K562 (cell line): Measurements from ENCODE around the gene CALR3. TPM values are rescaled to one million over a fixed set of nuclear protein-coding genes. Genes with fewer than 3 reads are reported as not detected.

Experiments
- ATAC-seq: fragments of 200-7000 bp; cut with Tn5 transposase; 3 replicates; pipeline ENCODE4 v1.9.1; 2020; ENCODE audit warnings: moderate library complexity
- BruUV-seq: library from RNA; stranded (reverse); fragments of 400-500 nt; replicated peaks from 2 replicates; lab custom pipeline; 2021; lab: Mats Ljungman, UMichigan
- CTCF ChIA-PET: fragments of 300-600 bp; formaldehyde crosslinking; extraction: SDS; loops from one replicate; lab custom pipeline; 2021; ENCODE audit warnings: low intra/inter-chr PET ratio; lab: Yijun Ruan, JAX
- POLR2A ChIA-PET: fragments of 300-600, 350-650 bp; sonication (Branson Sonifier 250); formaldehyde crosslinking; extraction: SDS; loops from one replicate; lab custom pipeline; 2021; ENCODE audit warnings: antibody characterized with exemption, inconsistent platforms; lab: Yijun Ruan, JAX
- DNase-seq, 4 experiments: peaks; one replicate each; pipeline versions ENCODE4 v3.0.0 to v3.0.0-alpha.2; 2011 to 2018; ENCODE audit warnings: low spot score in 3 of 4, mixed read lengths in 3 of 4; ENCODE audit errors: extremely low read depth in 1 of 4
- FAIRE-seq: peaks from 2 replicates; lab custom pipeline; 2011; peaks lifted over from hg19 to GRCh38; lab: Jason Lieb, UNC
- H2AFZ ChIP-seq: 2 replicates; pipeline ENCODE4 v1.6.0; 2011; ENCODE audit warnings: low read depth, low read length, control low read depth, inconsistent platforms
- H3K27ac ChIP-seq: fragments of 200-600 bp; 3 replicates; pipeline ENCODE4 v1.8.0; 2011; ENCODE audit warnings: low read depth, mild to moderate bottlenecking, control low read depth, inconsistent platforms, low read length, moderate library complexity, mixed read lengths; ENCODE audit errors: extremely low read depth
- H3K27me3 ChIP-seq, 2 experiments: fragments of 300-600 bp in 1 of 2; 2 replicates in 1 of 2; 3 replicates in 1 of 2; pipeline versions ENCODE4 v1.6.0 to v1.8.0; 2011; ENCODE audit warnings: inconsistent platforms in 2 of 2, low read length in 2 of 2, mild to moderate bottlenecking in 1 of 2, mixed read lengths in 1 of 2, moderate library complexity in 1 of 2; ENCODE audit not compliant: control insufficient read depth in 2 of 2, insufficient read depth in 2 of 2
- H3K36me3 ChIP-seq: fragments of 300-600 bp; 3 replicates; pipeline ENCODE4 v1.8.0; 2011; ENCODE audit warnings: mild to moderate bottlenecking, low read length, inconsistent platforms; ENCODE audit not compliant: control insufficient read depth, insufficient read depth
- H3K4me1 ChIP-seq, 2 experiments: fragments of 200-600 bp in 1 of 2; replicated peaks in 1 of 2; 2 replicates in 1 of 2; 3 replicates in 1 of 2; pipeline versions ENCODE4 v1.5.1 to v1.8.0; 2011; ENCODE audit warnings: inconsistent platforms in 2 of 2, low read length in 2 of 2, mild to moderate bottlenecking in 1 of 2, mixed read lengths in 1 of 2, moderate library complexity in 1 of 2; ENCODE audit not compliant: control insufficient read depth in 2 of 2, insufficient read depth in 2 of 2
- H3K4me2 ChIP-seq: 2 replicates; pipeline ENCODE4 v1.6.1; 2011; ENCODE audit warnings: low read length, control low read depth, inconsistent platforms, mixed read lengths; ENCODE audit not compliant: insufficient read depth
- H3K4me3 ChIP-seq: fragments of 200-600 bp; sonication (generic), shearing (Covaris generic); 2 replicates; pipeline ENCODE4 v1.5.1; 2016; ENCODE audit warnings: control low read depth, inconsistent platforms
- H3K79me2 ChIP-seq: fragments of 200-600 bp; 3 replicates; pipeline ENCODE4 v1.8.0; 2011; ENCODE audit warnings: low read length, inconsistent platforms; ENCODE audit not compliant: control insufficient read depth, insufficient read depth
- H3K9ac ChIP-seq, 2 experiments: 2 replicates each; pipeline versions ENCODE4 v1.6.0 to v1.6.1; 2011; ENCODE audit warnings: low read depth in 2 of 2, low read length in 2 of 2, control low read depth in 1 of 2, inconsistent platforms in 1 of 2, mild to moderate bottlenecking in 1 of 2, mixed read lengths in 1 of 2; ENCODE audit not compliant: insufficient read depth in 1 of 2
- H3K9me1 ChIP-seq: one replicate; pipeline ENCODE4 v1.6.0; 2011; ENCODE audit warnings: inconsistent platforms, mild to moderate bottlenecking, low read length, moderate library complexity; ENCODE audit not compliant: control insufficient read depth, insufficient read depth
- H3K9me3 ChIP-seq: replicated peaks from 2 replicates; pipeline ENCODE4 v1.5.1; 2011; ENCODE audit warnings: low read depth, low read length, inconsistent platforms; ENCODE audit not compliant: control insufficient read depth, insufficient read depth
- H4K20me1 ChIP-seq: replicated peaks from 2 replicates; pipeline ENCODE4 v1.6.1; 2011; ENCODE audit warnings: low read length, inconsistent platforms, mixed read lengths; ENCODE audit not compliant: control insufficient read depth, insufficient read depth
- ATF1 ChIP-seq, 2 experiments: fragments of 450-650 bp in 1 of 2; IDR thresholded peaks; 2 replicates each; pipeline ENCODE4 v1.6.1; 2016; ENCODE audit warnings: missing compliant biosample characterization in 1 of 2, missing genetic modification characterization in 1 of 2
- DEAF1 ChIP-seq: fragments of 450-650 bp; formaldehyde crosslinking; IDR thresholded peaks from 2 replicates; pipeline ENCODE4 v1.4.0; 2020; ENCODE audit warnings: mild to moderate bottlenecking, moderate library complexity
- E2F5 ChIP-seq: sonication (generic); formaldehyde crosslinking; IDR thresholded peaks from 2 replicates; pipeline ENCODE4 v1.8.0; 2022; ENCODE audit warnings: mild to moderate bottlenecking, missing genetic modification reagents
- FUS ChIP-seq: fragments of 200-400 bp; formaldehyde crosslinking; optimal IDR thresholded peaks from 2 replicates; pipeline ENCODE3; 2017; ENCODE audit warnings: low read depth, low read length
- HNRNPH1 ChIP-seq: fragments of 200-400 bp; formaldehyde crosslinking; optimal IDR thresholded peaks from 2 replicates; pipeline ENCODE3; 2017; ENCODE audit warnings: low read depth, mild to moderate bottlenecking, low read length, moderate library complexity
- KDM5B ChIP-seq: fragments of 200-600 bp; sonication (generic); IDR thresholded peaks from 2 replicates; pipeline ENCODE4 v1.6.1; 2012; ENCODE audit warnings: low read depth, mild to moderate bottlenecking, moderate library complexity, low read length, control low read depth, inconsistent platforms; ENCODE audit not compliant: insufficient replicate concordance
- MBD2 ChIP-seq: sonication (generic); IDR thresholded peaks from 2 replicates; pipeline ENCODE4 v1.6.1; 2016; ENCODE audit warnings: low read depth, borderline replicate concordance
- MCM5 ChIP-seq: fragments of 450-650 bp; IDR thresholded peaks from 2 replicates; pipeline ENCODE4 v1.6.1; 2016; ENCODE audit warnings: low read depth
- MXI1 ChIP-seq: IDR thresholded peaks from 2 replicates; pipeline ENCODE4 v1.6.1; 2011; ENCODE audit warnings: low read depth, mild to moderate bottlenecking, improper control_type of control experiment, low read length
- PHF8 ChIP-seq: fragments of 200-600 bp; sonication (generic); IDR thresholded peaks from 2 replicates; pipeline ENCODE4 v1.6.1; 2012; ENCODE audit warnings: mixed run types, mild to moderate bottlenecking, inconsistent platforms, low read length, moderate library complexity, borderline replicate concordance
- PPARD ChIP-seq: fragments of 250-450 bp; sonication (Bioruptor Pico); IDR thresholded peaks from 2 replicates; pipeline ENCODE4 v1.8.0; 2022; ENCODE audit warnings: inconsistent platforms, mild to moderate bottlenecking, moderate library complexity
- TCF3 ChIP-seq: sonication (generic); formaldehyde crosslinking; IDR thresholded peaks from 2 replicates; pipeline ENCODE4 v1.4.0; 2020; ENCODE audit warnings: mild to moderate bottlenecking, missing genetic modification reagents
- ZKSCAN1 ChIP-seq: fragments of 150-350 bp; IDR thresholded peaks from 2 replicates; pipeline ENCODE4 v1.6.1; 2016; ENCODE audit warnings: low read depth, low read length
- ZNF121 ChIP-seq: sonication (generic); formaldehyde crosslinking; conservative IDR thresholded peaks from 2 replicates; pipeline ENCODE4 v1.8.0; 2022; ENCODE audit warnings: missing genetic modification reagents
- ZNF140 ChIP-seq: fragments of 250-450 bp; sonication (Bioruptor Pico); IDR thresholded peaks from 2 replicates; pipeline ENCODE4 v1.8.0; 2021; ENCODE audit warnings: moderate library complexity, mild to moderate bottlenecking, inconsistent platforms
- WGBS: fragments of 100-300 bp; shearing (Covaris generic); methylation state at CpG from one replicate; pipeline ENCODE4 v1.1.6; 2016; ENCODE audit warnings: low coverage, mixed read lengths; ENCODE audit not compliant: insufficient coverage; ENCODE audit errors: missing lambda C conversion rate; 5-methylcytosine and 5-hydroxymethylcytosine counted together
- in situ Hi-C: fragments of 300-500 bp; cut with MboI; formaldehyde crosslinking; loops from 4 replicates; pipeline ENCODE4 v1.15.0; 2018; ENCODE audit warnings: inconsistent platforms, mixed read lengths
- intact Hi-C: fragments of 100-400 bp; cut with micrococcal nuclease; formaldehyde crosslinking; loops from 2 replicates; pipeline ENCODE4 v1.14.2; 2022
- polyA plus RNA-seq, 8 experiments: library from polyadenylated mRNA; depleted of rRNA in 4 of 8; stranded (reverse) in 5 of 8; unstranded in 3 of 8; fragments of >200 nt; fragmentation: Nextera tagmentation in 2 of 8; fragmentation: Illumina TruSeq in 1 of 8; extraction: Ambion mirVana in 2 of 8; extraction: Trizol in 1 of 8; gene quantifications; 2 replicates each; pipeline versions ENCODE4 v1.2.1 to v1.2.3, GENCODE V29; 2011 to 2014; ENCODE audit warnings: inconsistent platforms in 1 of 8, missing spikeins in 1 of 8
- total RNA-seq, 7 experiments: library from RNA; depleted of rRNA in 6 of 7; stranded (reverse); fragments of >200 nt in 6 of 7; fragmentation: Illumina TruSeq in 2 of 7; extraction: Trizol in 2 of 7; gene quantifications; 2 replicates each; pipeline versions ENCODE4 v1.2.1 to v1.2.3, GENCODE V29; 2011 to 2021; ENCODE audit warnings: low replicate concordance in 1 of 7

CALR3 gene
- total and polyA plus RNA-seq, 9 of the 15 experiments (the other 6 are each of a cell fraction or from before 2014, with no cell fraction given) = 0.15 to 0.41 (median 0.22) TPM; not detected in 4

GRCh38 chr19:16433986-16434385 is 62.0 kb downstream of the CALR3 start:
- Histone ChIP-seq H3K79me2 (no peaks in the 10 kb centered on the region), H2AFZ (no peak overlapping the region), H3K9me1 (no peaks in the 10 kb centered on the region), H3K36me3 (peaks cover 62% of the 10 kb centered on the region; the same call in 2 of the 3 replicates), H3K9me3 (no peaks in the 10 kb centered on the region), H4K20me1 (no peaks in the 10 kb centered on the region), H3K27me3 (no peaks in the 10 kb centered on the region), H3K4me1 (peaks cover 12 to 22% of the 10 kb centered on the region in 2 experiments; a peak in 4 of 5 replicates), H3K27ac (no peak overlapping the region), H3K9ac (no peak overlapping the region), H3K4me2 (no peak overlapping the region), H3K4me3 (no peak overlapping the region)
- no peak for FAIRE-seq
- TF ChIP-seq MBD2 (no peak), HNRNPH1 (no peak), PPARD (no peak), ZNF140 (CRISPR knock-in tag) (no peak), E2F5 (CRISPR knock-in tag) (no peak), PHF8 (no peak), KDM5B (no peak), ZKSCAN1 (no peak), DEAF1 (CRISPR knock-in tag) (no peak), FUS (no peak), MXI1 (no peak), ZNF121 (no peak), ATF1 (CRISPR knock-in tag; IDR thresholded peaks at IDR 0.05) (no peak), ATF1 (tag; IDR thresholded peaks at IDR 0.05) (no peak), MCM5 (no peak), TCF3 (CRISPR knock-in tag) (no peak)
- no TSS peak for BruUV-seq
- POLR2A ChIA-PET = interaction anchor here (0.6 to 1.2 kb wide), 2 partner anchors 10 to 13 kb away, joined by 3 read pairs; no protein-coding TSS in a partner anchor
- 100% methylated on average over 3 of the region's 3 CpGs for WGBS
- CTCF ChIA-PET = no interaction called here
- no peak for DNase-seq
- ATAC-seq = no peak
- intact Hi-C loops (no loop called here), in situ Hi-C loops (no loop called here)
